OCI-LY1 (cell line): ENCODE data around the gene PPHLN1.

Experiments used
- H2AFZ ChIP-seq: fragments of 200-600 bp; sonication (generic), shearing (Covaris generic); 2 replicates; pipeline ENCODE4 v1.6.0; 2014; ENCODE audit warnings: antibody characterized with exemption, mild to moderate bottlenecking, low read length
- H3F3A ChIP-seq: fragments of 200-600 bp; sonication (generic), shearing (Covaris generic); 2 replicates; pipeline ENCODE4 v1.6.0; 2014; ENCODE audit warnings: mild to moderate bottlenecking, antibody characterized with exemption, low read length, moderate library complexity; ENCODE audit not compliant: insufficient read depth
- H3K27ac ChIP-seq: fragments of 200-600 bp; sonication (generic); 2 replicates; pipeline ENCODE4 v1.5.1; 2014; ENCODE audit warnings: low read length, mixed run types, mild to moderate bottlenecking, low read depth; ENCODE audit not compliant: poor library complexity, severe bottlenecking
- H3K27me3 ChIP-seq: fragments of 200-600 bp; sonication (generic); 2 replicates; pipeline ENCODE4 v1.6.0; 2014; ENCODE audit warnings: antibody characterized with exemption, mild to moderate bottlenecking, low read length, moderate library complexity; ENCODE audit not compliant: insufficient read depth
- H3K36me3 ChIP-seq: fragments of 200-600 bp; sonication (generic); 2 replicates; pipeline ENCODE4 v1.6.1; 2014; ENCODE audit warnings: mild to moderate bottlenecking, antibody characterized with exemption, low read length, moderate library complexity, mixed read lengths; ENCODE audit not compliant: insufficient read depth
- H3K4me1 ChIP-seq: fragments of 200-600 bp; sonication (generic); 2 replicates; pipeline ENCODE4 v1.5.1; 2014; ENCODE audit warnings: mild to moderate bottlenecking, low read length, moderate library complexity; ENCODE audit not compliant: insufficient read depth, severe bottlenecking
- H3K4me2 ChIP-seq: fragments of 200-600 bp; sonication (generic), shearing (Covaris generic); 2 replicates; pipeline ENCODE4 v1.6.1; 2014; ENCODE audit warnings: low read length
- H3K4me3 ChIP-seq: fragments of 200-600 bp; sonication (generic); 2 replicates; pipeline ENCODE4 v1.5.1; 2014; ENCODE audit warnings: low read length, low read depth, mild to moderate bottlenecking, mixed read lengths; ENCODE audit not compliant: poor library complexity, severe bottlenecking
- H3K79me2 ChIP-seq: fragments of 200-600 bp; shearing (Covaris generic); 2 replicates; pipeline ENCODE4 v1.6.1; 2016; ENCODE audit warnings: mixed run types, low read length, mixed read lengths; ENCODE audit not compliant: insufficient read depth
- H3K9ac ChIP-seq: fragments of 200-600 bp; sonication (generic), shearing (Covaris generic); 2 replicates; pipeline ENCODE4 v1.6.1; 2014; ENCODE audit warnings: mild to moderate bottlenecking, low read length, mixed read lengths
- H3K9me2 ChIP-seq: fragments of 200-600 bp; sonication (generic), shearing (Covaris generic); 2 replicates; pipeline ENCODE4 v1.6.1; 2014; ENCODE audit warnings: low read depth, mild to moderate bottlenecking, low read length, mixed read lengths
- H3K9me3 ChIP-seq: fragments of 200-600 bp; shearing (Covaris generic); 2 replicates; pipeline ENCODE4 v1.6.1; 2014; ENCODE audit warnings: low read length, mixed read lengths
- H4K20me1 ChIP-seq: fragments of 200-600 bp; sonication (generic), shearing (Covaris generic); 2 replicates; pipeline ENCODE4 v1.6.0; 2016; ENCODE audit warnings: mild to moderate bottlenecking, low read length; ENCODE audit not compliant: insufficient read depth
- EZH2 ChIP-seq: fragments of 200-600 bp; sonication (generic), shearing (Covaris generic); IDR thresholded peaks from 2 replicates; pipeline ENCODE4 v1.8.0; 2017; ENCODE audit warnings: borderline replicate concordance, mixed run types, mild to moderate bottlenecking, antibody characterized with exemption, low read length, moderate library complexity, mixed read lengths
- TF ChIP-seq, protein P1 (sequence below): fragments of 200-600 bp; sonication (generic), shearing (Covaris generic); IDR thresholded peaks from 2 replicates; pipeline ENCODE4 v1.5.1; 2017; ENCODE audit warnings: mild to moderate bottlenecking, antibody characterized with exemption, low read length, moderate library complexity, mixed read lengths

Gene PPHLN1

DNA sequence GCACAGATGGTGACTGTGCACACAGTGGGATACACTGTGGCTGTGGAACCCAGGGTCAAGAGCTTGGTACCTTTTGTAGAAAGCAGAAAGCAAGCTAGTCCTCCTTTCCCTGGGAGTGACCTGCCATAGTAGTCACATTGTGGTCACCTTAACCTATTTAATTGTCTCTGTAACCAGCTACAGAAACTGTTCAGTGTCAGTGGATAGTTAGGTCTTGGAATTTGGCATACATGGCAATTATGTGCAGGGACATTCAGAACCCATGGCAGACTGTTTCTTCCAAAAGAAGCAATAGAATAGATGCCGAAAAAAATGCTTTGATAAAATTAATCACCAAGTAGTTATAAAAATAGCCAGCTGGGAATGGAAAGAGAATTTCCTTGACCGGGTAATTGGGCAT, 30.4 kb downstream of the PPHLN1 start:
- Histone ChIP-seq H3F3A (no peaks in the 10 kb centered on the region), H3K36me3 (peaks cover 75% of the 10 kb centered on the region), H3K79me2 (0 out of 2 replicates have a peak, but pooled peaks cover 3% of the 10 kb centered on the region), H3K4me1 (no peaks in the 10 kb centered on the region), H3K4me3 (no peak overlapping the region), H3K9ac (no peak overlapping the region), H2AFZ (no peak overlapping the region), H3K9me2 (no peaks in the 10 kb centered on the region), H3K9me3 (no peaks in the 10 kb centered on the region), H3K4me2 (no peak overlapping the region), H4K20me1 (no peaks in the 10 kb centered on the region), H3K27ac (no peak overlapping the region), H3K27me3 (no peaks in the 10 kb centered on the region)
- TF ChIP-seq EZH2, result no peak
- TF ChIP-seq, protein P1, sequence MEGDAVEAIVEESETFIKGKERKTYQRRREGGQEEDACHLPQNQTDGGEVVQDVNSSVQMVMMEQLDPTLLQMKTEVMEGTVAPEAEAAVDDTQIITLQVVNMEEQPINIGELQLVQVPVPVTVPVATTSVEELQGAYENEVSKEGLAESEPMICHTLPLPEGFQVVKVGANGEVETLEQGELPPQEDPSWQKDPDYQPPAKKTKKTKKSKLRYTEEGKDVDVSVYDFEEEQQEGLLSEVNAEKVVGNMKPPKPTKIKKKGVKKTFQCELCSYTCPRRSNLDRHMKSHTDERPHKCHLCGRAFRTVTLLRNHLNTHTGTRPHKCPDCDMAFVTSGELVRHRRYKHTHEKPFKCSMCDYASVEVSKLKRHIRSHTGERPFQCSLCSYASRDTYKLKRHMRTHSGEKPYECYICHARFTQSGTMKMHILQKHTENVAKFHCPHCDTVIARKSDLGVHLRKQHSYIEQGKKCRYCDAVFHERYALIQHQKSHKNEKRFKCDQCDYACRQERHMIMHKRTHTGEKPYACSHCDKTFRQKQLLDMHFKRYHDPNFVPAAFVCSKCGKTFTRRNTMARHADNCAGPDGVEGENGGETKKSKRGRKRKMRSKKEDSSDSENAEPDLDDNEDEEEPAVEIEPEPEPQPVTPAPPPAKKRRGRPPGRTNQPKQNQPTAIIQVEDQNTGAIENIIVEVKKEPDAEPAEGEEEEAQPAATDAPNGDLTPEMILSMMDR, result no peak

DNA sequence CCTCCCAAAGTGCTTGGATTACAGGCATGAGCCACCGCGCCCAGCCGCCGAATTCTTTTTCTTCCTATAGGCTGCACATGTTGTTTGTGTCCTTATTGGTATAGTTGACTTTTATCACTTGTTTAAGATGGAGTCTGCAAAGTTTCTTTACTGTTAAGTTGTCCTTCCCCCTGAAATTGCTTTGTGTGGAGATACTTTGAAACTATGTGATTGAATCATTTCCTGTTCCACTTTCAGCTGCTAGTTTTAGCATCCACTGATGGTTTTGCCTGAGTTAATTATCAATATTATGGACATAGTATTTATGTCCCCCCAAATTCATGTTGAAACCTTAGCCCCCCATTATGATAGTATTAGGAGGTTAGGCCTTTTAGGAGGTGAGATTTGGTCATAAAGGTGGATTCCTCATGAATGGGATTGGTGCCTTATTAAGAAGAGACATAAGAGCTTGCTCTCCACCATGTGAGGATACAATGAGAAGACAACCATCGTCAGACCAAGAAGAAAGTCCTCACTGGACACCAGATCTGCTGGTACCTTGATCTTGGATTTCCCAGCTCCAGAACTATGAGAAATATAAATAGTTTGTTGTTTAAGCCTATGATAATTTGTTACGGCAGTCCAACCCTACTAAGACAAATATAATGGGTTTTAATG, 34.9 kb downstream of the PPHLN1 start:
- Histone ChIP-seq H3K9me3 (no peaks in the 10 kb centered on the region), H3K9ac (no peak overlapping the region), H3K27ac (no peak overlapping the region), H3K4me3 (no peak overlapping the region), H3K27me3 (no peaks in the 10 kb centered on the region), H4K20me1 (no peaks in the 10 kb centered on the region), H3K79me2 (peaks cover 12% of the 10 kb centered on the region), H3K36me3 (peaks cover 56% of the 10 kb centered on the region), H3K4me1 (peaks cover 3% of the 10 kb centered on the region), H3K4me2 (no peak overlapping the region), H3K9me2 (no peaks in the 10 kb centered on the region), H2AFZ (no peak overlapping the region), H3F3A (no peaks in the 10 kb centered on the region)
- no peak for TF ChIP-seq EZH2
- TF ChIP-seq, protein P1, result no peak

DNA sequence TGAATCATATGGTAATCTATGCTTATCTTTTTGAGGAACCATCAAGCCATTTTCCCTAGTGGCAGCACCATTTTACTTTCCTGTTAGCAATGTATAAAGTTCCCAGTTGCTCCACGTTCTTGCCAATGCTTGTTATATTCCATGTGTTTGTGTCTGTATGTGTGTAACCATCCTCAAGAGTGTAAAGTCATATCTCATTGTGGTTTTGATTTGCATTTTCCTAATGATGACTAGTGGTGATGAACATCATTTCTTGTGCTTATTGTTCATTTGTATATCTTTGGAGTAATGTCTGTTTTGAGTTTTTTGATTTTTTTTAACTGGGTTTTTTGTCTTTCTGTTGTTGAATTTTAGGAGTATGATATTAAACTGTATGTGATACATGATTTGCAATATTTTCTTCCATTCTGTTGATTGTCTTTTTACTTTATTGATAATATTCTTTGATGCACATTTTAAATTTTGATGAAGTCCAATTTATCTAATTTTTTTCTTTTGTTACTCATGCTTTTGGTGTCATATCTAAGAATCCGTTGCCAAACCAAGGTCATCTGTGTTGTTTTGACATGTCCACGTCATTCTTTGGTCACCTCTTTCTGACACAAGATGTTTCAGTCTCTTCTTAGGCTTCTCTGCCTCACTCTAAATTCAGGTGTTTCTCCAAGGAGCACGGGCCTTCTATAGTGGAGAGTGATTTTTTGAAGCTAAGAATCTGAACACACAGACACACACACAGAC, 36.1 kb downstream of the PPHLN1 start:
- H3F3A ChIP-seq, result no peaks in the 10 kb centered on the region
- H2AFZ ChIP-seq, result no peak overlapping the region
- H4K20me1 ChIP-seq, result no peaks in the 10 kb centered on the region
- H3K79me2 ChIP-seq, result peaks cover 12% of the 10 kb centered on the region
- peaks cover 44% of the 10 kb centered on the region for H3K36me3 ChIP-seq
- H3K9me2 ChIP-seq, result no peaks in the 10 kb centered on the region
- no peak overlapping the region for H3K4me2 ChIP-seq
- TF ChIP-seq EZH2, result no peak
- TF ChIP-seq, protein P1, result no peak
- no peaks in the 10 kb centered on the region for H3K27me3 ChIP-seq
- H3K27ac ChIP-seq, result no peak overlapping the region
- H3K9me3 ChIP-seq, result no peaks in the 10 kb centered on the region
- peaks cover 3% of the 10 kb centered on the region for H3K4me1 ChIP-seq
- H3K9ac ChIP-seq, result no peak overlapping the region
- no peak overlapping the region for H3K4me3 ChIP-seq
